GM23248 (cell line): Measurements from ENCODE around the gene NCOA3. TPM values are rescaled to one million over a fixed set of nuclear protein-coding genes. Genes with fewer than 3 reads are reported as not detected.

Source experiments
- DNase-seq: peaks from one replicate; pipeline ENCODE4 v3.0.0-alpha.2; 2015
- H2AFZ ChIP-seq: fragments of 200-600 bp; sonication (generic); 2 replicates; pipeline ENCODE4 v1.6.1; 2016; ENCODE audit warnings: antibody characterized with exemption
- H3F3A ChIP-seq: fragments of 200-600 bp; sonication (generic); 2 replicates; pipeline ENCODE4 v1.6.1; 2016; ENCODE audit warnings: mild to moderate bottlenecking, antibody characterized with exemption, mixed run types; ENCODE audit not compliant: insufficient read depth
- H3K27ac ChIP-seq: fragments of 200-600 bp; sonication (generic); 2 replicates; pipeline ENCODE4 v1.5.1; 2016; ENCODE audit warnings: mild to moderate bottlenecking
- H3K27me3 ChIP-seq: fragments of 200-600 bp; sonication (generic); replicated peaks from 2 replicates; pipeline ENCODE4 v1.6.1; 2016; ENCODE audit warnings: mild to moderate bottlenecking; ENCODE audit not compliant: insufficient read depth
- H3K36me3 ChIP-seq: fragments of 200-600 bp; sonication (generic); 2 replicates; pipeline ENCODE4 v1.6.1; 2016; ENCODE audit warnings: low read depth, mild to moderate bottlenecking
- H3K4me1 ChIP-seq: fragments of 200-600 bp; sonication (generic); 2 replicates; pipeline ENCODE4 v1.6.1; 2016; ENCODE audit warnings: mild to moderate bottlenecking; ENCODE audit not compliant: insufficient read depth
- H3K4me2 ChIP-seq: fragments of 200-600 bp; sonication (generic); one replicate; pipeline ENCODE4 v1.6.1; 2016; ENCODE audit warnings: mild to moderate bottlenecking; ENCODE audit not compliant: unreplicated experiment
- H3K4me3 ChIP-seq: fragments of 200-600 bp; sonication (generic); 2 replicates; pipeline ENCODE4 v1.5.1; 2016; ENCODE audit warnings: mild to moderate bottlenecking
- H3K79me2 ChIP-seq: fragments of 200-600 bp; sonication (generic); 2 replicates; pipeline ENCODE4 v1.6.1; 2016; ENCODE audit warnings: mild to moderate bottlenecking; ENCODE audit not compliant: insufficient read depth
- H3K9ac ChIP-seq: fragments of 200-600 bp; sonication (generic); 2 replicates; pipeline ENCODE4 v1.6.1; 2016; ENCODE audit warnings: mild to moderate bottlenecking
- H3K9me2 ChIP-seq: fragments of 200-600 bp; sonication (generic); 2 replicates; pipeline ENCODE4 v1.6.1; 2016; ENCODE audit warnings: mixed run types, mild to moderate bottlenecking, moderate library complexity; ENCODE audit not compliant: insufficient read depth
- H3K9me3 ChIP-seq: fragments of 200-600 bp; sonication (generic); one replicate; pipeline ENCODE4 v1.6.1; 2017; ENCODE audit warnings: low read depth
- H4K20me1 ChIP-seq: fragments of 200-600 bp; sonication (generic); 2 replicates; pipeline ENCODE4 v1.6.0; 2016; ENCODE audit not compliant: insufficient read depth
- EZH2 ChIP-seq: fragments of 200-600 bp; sonication (generic); IDR thresholded peaks from 2 replicates; pipeline ENCODE4 v1.6.1; 2018; ENCODE audit warnings: antibody characterized with exemption, mild to moderate bottlenecking; ENCODE audit not compliant: insufficient read depth, poor library complexity, severe bottlenecking
- EZH2phosphoT487 ChIP-seq: fragments of 200-600 bp; sonication (generic); IDR thresholded peaks from 2 replicates; pipeline ENCODE4 v1.6.1; 2018; ENCODE audit warnings: antibody characterized with exemption, moderate library complexity, mild to moderate bottlenecking, low read depth; ENCODE audit not compliant: insufficient read depth
- WGBS, 2 experiments: methylation state at CpG; one replicate each; pipeline ENCODE4 v1.1.6; 2015 to 2017; ENCODE audit warnings: low lambda C conversion rate in 2 of 2, low coverage in 1 of 2; ENCODE audit errors: missing lambda C conversion rate in 2 of 2; 5-methylcytosine and 5-hydroxymethylcytosine counted together
- in situ Hi-C: fragments of 300-500 bp; cut with MboI; formaldehyde crosslinking; loops from 2 replicates; pipeline ENCODE4 v1.15.0; 2020
- polyA plus RNA-seq: library from polyadenylated mRNA; unstranded; fragments of >200 nt; fragmentation: Nextera tagmentation; extraction: Ambion mirVana; gene quantifications from 2 replicates; pipeline ENCODE4 v1.2.1, GENCODE V29; 2016
- total RNA-seq: library from RNA; depleted of rRNA; stranded (reverse); fragments of >200 nt; shearing (Covaris generic); gene quantifications from 2 replicates; pipeline ENCODE4 v1.2.3, GENCODE V29; 2014

Gene NCOA3
- total and polyA plus RNA-seq, 2 experiments from 2014 or later: 19.5 to 36.6 TPM

DNA sequence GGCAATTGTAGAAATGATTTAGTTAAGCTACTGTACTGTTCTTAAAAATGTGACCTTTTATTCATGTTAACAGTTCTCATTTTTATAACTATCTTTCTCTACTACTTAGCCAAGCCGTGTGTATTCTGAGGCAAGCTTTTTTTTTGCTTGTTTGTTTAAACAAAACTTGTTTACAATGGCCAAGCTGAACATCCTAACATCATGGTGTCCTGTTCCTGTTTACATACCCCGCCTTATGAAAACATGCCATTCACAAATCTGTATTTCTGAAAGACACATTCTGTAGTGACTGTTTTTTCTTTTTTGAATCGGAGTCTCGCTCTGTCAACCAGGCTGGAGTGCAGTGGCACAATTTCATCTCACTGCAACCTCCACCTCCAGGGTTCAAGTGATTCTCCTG is 140.9 kb downstream of the NCOA3 start:
- no peak for TF ChIP-seq EZH2phosphoT487
- no peak for TF ChIP-seq EZH2
- no peaks in the 10 kb centered on the region for H3K9me3 ChIP-seq
- H3K4me1 ChIP-seq: no peaks in the 10 kb centered on the region
- no peaks in the 10 kb centered on the region for H3K79me2 ChIP-seq
- H3F3A ChIP-seq: peaks cover 6% of the 10 kb centered on the region; the same call in 1 of the 2 replicates
- H3K36me3 ChIP-seq: peaks cover 47% of the 10 kb centered on the region
- H3K27ac ChIP-seq: no peak overlapping the region
- no peak overlapping the region for H3K4me3 ChIP-seq
- DNase-seq: no peak
- WGBS, 2 experiments: 99 to 100% methylated on average over 4 of the region's 4 CpGs
- no peaks in the 10 kb centered on the region for H3K9me2 ChIP-seq
- H3K9ac ChIP-seq: no peak overlapping the region
- no peak overlapping the region for H2AFZ ChIP-seq
- no peaks in the 10 kb centered on the region for H4K20me1 ChIP-seq
- no peaks in the 10 kb centered on the region for H3K27me3 ChIP-seq
- H3K4me2 ChIP-seq: no peak overlapping the region
- in situ Hi-C loops: no loop called here

DNA sequence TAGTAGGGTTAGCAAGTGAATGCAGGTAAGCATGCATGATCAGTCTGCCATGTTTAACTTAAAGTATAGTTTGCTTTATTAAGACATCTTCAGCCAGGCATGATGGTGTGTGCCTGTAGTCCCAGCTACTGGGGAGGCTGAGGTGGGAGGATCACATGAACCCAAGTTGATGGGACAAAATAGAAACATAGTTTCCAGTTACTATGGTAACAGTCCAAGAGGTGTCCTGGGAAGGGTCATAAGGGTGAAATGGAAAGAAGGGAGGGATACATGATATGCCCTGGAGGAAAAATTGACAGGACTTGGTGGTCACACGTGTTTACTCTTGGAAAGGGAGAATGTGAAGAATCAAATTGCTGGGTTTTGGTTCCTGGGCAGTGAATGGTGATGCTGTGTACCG is 143.9 kb downstream of the NCOA3 start:
- H3K4me1 ChIP-seq: no peaks in the 10 kb centered on the region
- WGBS, 2 experiments: 77 to 88% methylated on average over 2 of the region's 2 CpGs
- H3K9ac ChIP-seq: no peak overlapping the region
- peaks cover 6% of the 10 kb centered on the region; the same call in 1 of the 2 replicates for H3F3A ChIP-seq
- no peaks in the 10 kb centered on the region for H3K27me3 ChIP-seq
- DNase-seq: no peak
- no peak overlapping the region for H3K4me2 ChIP-seq
- H3K9me2 ChIP-seq: no peaks in the 10 kb centered on the region
- no peak overlapping the region for H3K27ac ChIP-seq
- no peaks in the 10 kb centered on the region for H3K79me2 ChIP-seq
- no peak for TF ChIP-seq EZH2phosphoT487
- H3K36me3 ChIP-seq: peaks cover 40% of the 10 kb centered on the region
- H3K9me3 ChIP-seq: no peaks in the 10 kb centered on the region
- in situ Hi-C loops: no loop called here
- H4K20me1 ChIP-seq: no peaks in the 10 kb centered on the region
- no peak overlapping the region for H2AFZ ChIP-seq
- H3K4me3 ChIP-seq: no peak overlapping the region

DNA sequence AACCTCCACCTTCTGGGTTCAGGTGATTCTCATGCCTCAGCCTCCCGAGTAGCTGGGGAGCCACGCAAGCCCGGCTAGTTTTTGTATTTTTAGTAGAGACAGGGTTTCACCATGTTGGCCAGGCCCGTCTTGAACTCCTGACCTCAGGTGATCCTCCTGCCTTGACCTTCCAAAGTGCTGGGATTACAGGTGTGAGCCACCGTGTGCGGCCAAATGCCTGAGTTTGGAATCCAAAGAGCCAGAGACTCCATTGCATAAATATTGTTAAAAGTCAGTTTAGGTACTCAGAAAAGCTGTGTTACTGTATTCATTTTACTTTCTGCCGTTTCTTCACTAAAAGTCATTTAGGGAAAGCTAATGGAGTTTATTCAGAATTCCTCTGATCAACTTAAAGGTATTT is 146.3 kb downstream of the NCOA3 start:
- no peak overlapping the region for H3K4me2 ChIP-seq
- in situ Hi-C loops: no loop called here
- no peaks in the 10 kb centered on the region for H3F3A ChIP-seq
- H3K9ac ChIP-seq: no peak overlapping the region
- DNase-seq: no peak
- H2AFZ ChIP-seq: no peak overlapping the region
- WGBS, 2 experiments: 92% methylated on average over 7 of the region's 7 CpGs
- H4K20me1 ChIP-seq: no peaks in the 10 kb centered on the region
- TF ChIP-seq EZH2phosphoT487 (no peak), EZH2 (no peak)
- no peak overlapping the region for H3K4me3 ChIP-seq
- no peaks in the 10 kb centered on the region for H3K9me2 ChIP-seq
- H3K27me3 ChIP-seq: no peaks in the 10 kb centered on the region
- H3K9me3 ChIP-seq: no peaks in the 10 kb centered on the region
- no peaks in the 10 kb centered on the region for H3K4me1 ChIP-seq
- H3K27ac ChIP-seq: no peak overlapping the region
- no peaks in the 10 kb centered on the region for H3K79me2 ChIP-seq
- peaks cover 47% of the 10 kb centered on the region for H3K36me3 ChIP-seq

DNA sequence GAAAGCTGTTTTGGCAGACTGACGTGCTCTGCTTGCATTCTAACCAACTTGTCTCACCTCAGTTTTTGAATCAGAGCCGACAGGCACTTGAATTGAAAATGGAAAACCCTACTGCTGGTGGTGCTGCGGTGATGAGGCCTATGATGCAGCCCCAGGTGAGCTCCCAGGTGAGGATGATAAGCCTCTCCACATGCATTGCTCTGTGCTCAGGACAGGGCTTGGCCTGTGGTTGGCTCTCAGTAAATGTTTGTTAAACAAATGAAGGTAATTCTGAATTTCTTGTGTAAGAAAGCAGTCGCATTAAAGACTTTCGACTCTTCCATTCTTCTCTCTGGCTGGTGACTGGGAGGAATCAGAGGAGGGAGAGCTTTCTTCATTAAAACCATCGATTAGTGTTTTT is 147.3 kb downstream of the NCOA3 start:
- H3K4me2 ChIP-seq: no peak overlapping the region
- DNase-seq: no peak
- peaks cover 49% of the 10 kb centered on the region for H3K36me3 ChIP-seq
- no peaks in the 10 kb centered on the region for H3K9me3 ChIP-seq
- H3K4me1 ChIP-seq: no peaks in the 10 kb centered on the region
- H3K79me2 ChIP-seq: no peaks in the 10 kb centered on the region
- no peaks in the 10 kb centered on the region for H3K9me2 ChIP-seq
- no peak for TF ChIP-seq EZH2phosphoT487
- no peak for TF ChIP-seq EZH2
- H4K20me1 ChIP-seq: no peaks in the 10 kb centered on the region
- H2AFZ ChIP-seq: no peak overlapping the region
- no peaks in the 10 kb centered on the region for H3K27me3 ChIP-seq
- H3F3A ChIP-seq: no peaks in the 10 kb centered on the region
- in situ Hi-C loops: no loop called here
- H3K27ac ChIP-seq: no peak overlapping the region
- 96 to 98% methylated on average over 6 of the region's 6 CpGs for WGBS, 2 experiments
- no peak overlapping the region for H3K9ac ChIP-seq
- H3K4me3 ChIP-seq: no peak overlapping the region

DNA sequence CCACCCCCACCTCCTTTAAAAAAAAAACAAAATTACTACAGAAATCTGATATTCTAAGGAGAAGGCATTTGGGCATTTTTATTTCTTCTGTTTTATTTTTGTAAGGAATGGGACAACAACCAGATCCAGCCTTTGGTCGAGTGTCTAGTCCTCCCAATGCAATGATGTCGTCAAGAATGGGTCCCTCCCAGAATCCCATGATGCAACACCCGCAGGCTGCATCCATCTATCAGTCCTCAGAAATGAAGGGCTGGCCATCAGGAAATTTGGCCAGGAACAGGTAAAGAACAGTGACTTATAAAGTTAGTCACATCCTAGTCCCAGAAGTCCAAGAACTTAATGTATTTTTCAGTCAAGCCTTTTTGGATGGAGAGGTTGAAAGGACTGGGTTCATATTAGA is 150.6 kb downstream of the NCOA3 start:
- Histone ChIP-seq H3K9me2 (no peaks in the 10 kb centered on the region), H3K4me3 (no peak overlapping the region), H3K9me3 (no peaks in the 10 kb centered on the region), H3K9ac (no peak overlapping the region), H3K36me3 (peaks cover 59% of the 10 kb centered on the region), H3K4me2 (no peak overlapping the region), H4K20me1 (no peaks in the 10 kb centered on the region), H3K4me1 (no peaks in the 10 kb centered on the region), H3K79me2 (no peaks in the 10 kb centered on the region), H3K27me3 (no peaks in the 10 kb centered on the region), H3K27ac (no peak overlapping the region), H3F3A (no peaks in the 10 kb centered on the region), H2AFZ (no peak overlapping the region)
- DNase-seq: no peak
- 51 to 62% methylated on average over 3 of the region's 3 CpGs for WGBS, 2 experiments
- in situ Hi-C loops: loop anchor here (25.0 kb wide), 1 partner anchor 1260 kb away; the partner anchor contains the start of gene ARFGEF2
- TF ChIP-seq EZH2 (no peak), EZH2phosphoT487 (no peak)
